ENCODE results near the gene VSNL1. TPM values are rescaled to one million over a fixed set of nuclear protein-coding genes. Genes with fewer than 3 reads are reported as not detected.

Gene VSNL1
- total RNA-seq, 4 donors from 2014 or later = not detected

GRCh38 chr2:17614174-17614930, 73.9 kb downstream of the VSNL1 start:
- no peaks in the 10 kb centered on the region for H3K36me3 ChIP-seq
- no peaks in the 10 kb centered on the region for H3K9me3 ChIP-seq
- no peaks in the 10 kb centered on the region for H3K4me1 ChIP-seq
- no peak for DNase-seq
- no peak overlapping the region for H3K27ac ChIP-seq
- H3K27me3 ChIP-seq = no peaks in the 10 kb centered on the region
- TF ChIP-seq POLR2A (IDR thresholded peaks at IDR 0.05) = no peak
- TF ChIP-seq, protein P1, sequence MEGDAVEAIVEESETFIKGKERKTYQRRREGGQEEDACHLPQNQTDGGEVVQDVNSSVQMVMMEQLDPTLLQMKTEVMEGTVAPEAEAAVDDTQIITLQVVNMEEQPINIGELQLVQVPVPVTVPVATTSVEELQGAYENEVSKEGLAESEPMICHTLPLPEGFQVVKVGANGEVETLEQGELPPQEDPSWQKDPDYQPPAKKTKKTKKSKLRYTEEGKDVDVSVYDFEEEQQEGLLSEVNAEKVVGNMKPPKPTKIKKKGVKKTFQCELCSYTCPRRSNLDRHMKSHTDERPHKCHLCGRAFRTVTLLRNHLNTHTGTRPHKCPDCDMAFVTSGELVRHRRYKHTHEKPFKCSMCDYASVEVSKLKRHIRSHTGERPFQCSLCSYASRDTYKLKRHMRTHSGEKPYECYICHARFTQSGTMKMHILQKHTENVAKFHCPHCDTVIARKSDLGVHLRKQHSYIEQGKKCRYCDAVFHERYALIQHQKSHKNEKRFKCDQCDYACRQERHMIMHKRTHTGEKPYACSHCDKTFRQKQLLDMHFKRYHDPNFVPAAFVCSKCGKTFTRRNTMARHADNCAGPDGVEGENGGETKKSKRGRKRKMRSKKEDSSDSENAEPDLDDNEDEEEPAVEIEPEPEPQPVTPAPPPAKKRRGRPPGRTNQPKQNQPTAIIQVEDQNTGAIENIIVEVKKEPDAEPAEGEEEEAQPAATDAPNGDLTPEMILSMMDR (IDR thresholded peaks at IDR 0.05) = no peak
- no peak overlapping the region for H3K4me3 ChIP-seq

GRCh38 chr2:17615147-17615546, 74.7 kb downstream of the VSNL1 start:
- Histone ChIP-seq H3K4me3 (no peak overlapping the region), H3K27me3 (no peaks in the 10 kb centered on the region), H3K9me3 (no peaks in the 10 kb centered on the region), H3K27ac (no peak overlapping the region), H3K36me3 (no peaks in the 10 kb centered on the region), H3K4me1 (no peaks in the 10 kb centered on the region)
- no peak for DNase-seq
- no peak for TF ChIP-seq POLR2A (IDR thresholded peaks at IDR 0.05)
- TF ChIP-seq, protein P1 (IDR thresholded peaks at IDR 0.05) = no peak

DNA sequence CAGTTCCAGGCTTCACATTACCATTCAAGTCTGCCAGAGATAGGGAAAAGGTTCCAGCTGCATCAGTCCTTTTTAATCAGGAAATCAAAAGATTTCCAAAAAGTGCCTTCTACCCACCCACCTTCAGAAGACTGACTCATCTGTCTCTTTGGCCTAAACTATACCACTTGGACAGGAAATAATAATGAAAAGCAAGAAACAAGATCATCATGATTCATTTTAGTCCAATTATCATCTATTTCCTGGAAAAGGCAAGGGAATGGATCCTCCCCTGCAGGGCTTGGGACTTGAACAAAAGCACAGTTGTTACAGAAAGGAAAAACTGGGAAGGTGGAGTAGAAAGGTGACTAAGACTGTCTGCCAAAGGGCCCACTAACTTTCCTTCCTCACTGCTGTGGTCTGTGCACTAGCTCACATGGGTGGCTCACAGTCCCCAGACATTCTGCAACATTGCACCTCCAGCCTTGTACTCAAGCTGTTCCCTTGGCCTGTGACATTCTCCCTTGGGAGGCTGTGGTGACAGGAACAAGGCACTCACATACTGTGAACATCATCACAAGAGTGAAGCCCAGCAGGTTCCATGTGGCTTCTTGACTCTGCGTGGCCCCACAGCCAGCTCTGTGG, 75.3 kb downstream of the VSNL1 start:
- Histone ChIP-seq H3K4me3 (no peak overlapping the region), H3K27ac (no peak overlapping the region), H3K4me1 (no peaks in the 10 kb centered on the region), H3K36me3 (no peaks in the 10 kb centered on the region), H3K9me3 (no peaks in the 10 kb centered on the region), H3K27me3 (no peaks in the 10 kb centered on the region)
- no peak for TF ChIP-seq POLR2A (IDR thresholded peaks at IDR 0.05)
- no peak for DNase-seq

- H3K4me3 ChIP-seq = no peak overlapping the region
- H3K4me1 ChIP-seq = no peaks in the 10 kb centered on the region
- DNase-seq = no peak
- H3K27me3 ChIP-seq = no peaks in the 10 kb centered on the region
- no peak overlapping the region for H3K27ac ChIP-seq
- TF ChIP-seq, protein P1 (IDR thresholded peaks at IDR 0.05) = no peak
- TF ChIP-seq POLR2A (IDR thresholded peaks at IDR 0.05) = no peak
- H3K36me3 ChIP-seq = no peaks in the 10 kb centered on the region
- no peaks in the 10 kb centered on the region for H3K9me3 ChIP-seq
Observed at GRCh38 chr2:17616405-17616804, 75.9 kb downstream of the VSNL1 start.

DNA sequence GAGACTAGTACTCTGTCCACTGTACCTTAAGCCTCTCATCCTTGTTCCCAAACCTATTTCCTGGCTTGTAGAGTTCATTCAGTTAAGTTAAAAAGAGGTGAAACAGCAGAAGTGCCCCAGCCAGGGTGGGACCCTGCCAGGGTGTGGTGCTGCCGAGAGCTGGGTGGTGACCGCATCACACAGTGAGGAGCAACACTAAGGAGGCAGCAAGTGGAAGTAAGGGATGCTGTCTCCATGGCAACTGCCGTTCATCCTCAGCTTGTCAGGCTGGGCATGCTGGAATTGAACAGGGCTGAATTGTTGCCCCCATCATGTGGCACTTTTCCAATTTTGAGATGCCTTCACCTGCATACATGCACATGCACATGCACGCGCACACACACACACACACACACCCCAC, 77.0 kb downstream of the VSNL1 start:
- no peaks in the 10 kb centered on the region for H3K9me3 ChIP-seq

DNA sequence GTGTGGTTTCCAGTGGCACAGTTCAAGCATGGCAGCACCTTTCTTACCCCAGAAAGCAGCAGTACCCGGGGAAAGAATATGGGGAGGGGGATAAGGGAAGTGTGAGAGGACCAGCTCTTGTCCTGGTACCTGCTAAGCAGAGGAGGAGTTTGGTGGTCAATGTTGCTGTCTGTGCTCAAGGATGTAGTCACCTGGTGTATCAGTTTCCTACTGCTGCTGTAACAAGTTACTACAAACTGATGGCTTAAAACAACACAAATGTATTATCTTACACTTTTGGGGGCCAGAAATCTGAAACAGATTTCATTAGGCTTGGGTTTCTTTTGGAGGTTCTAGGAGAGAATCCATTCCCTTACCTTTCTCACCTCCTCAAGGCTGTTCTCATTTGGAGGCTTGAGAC, 77.5 kb downstream of the VSNL1 start:
- no peak for DNase-seq

More for the DNA sequence above, 77.0 kb downstream of the VSNL1 start:
- Histone ChIP-seq H3K36me3 (no peaks in the 10 kb centered on the region), H3K27ac (no peak overlapping the region), H3K4me1 (no peaks in the 10 kb centered on the region), H3K4me3 (no peak overlapping the region), H3K27me3 (no peaks in the 10 kb centered on the region)
- DNase-seq = no peak
- TF ChIP-seq, protein P1 (IDR thresholded peaks at IDR 0.05) = no peak
- no peak for TF ChIP-seq POLR2A (IDR thresholded peaks at IDR 0.05)

More for the DNA sequence above, 77.5 kb downstream of the VSNL1 start:
- H3K27me3 ChIP-seq = no peaks in the 10 kb centered on the region
- H3K36me3 ChIP-seq = no peaks in the 10 kb centered on the region
- H3K4me1 ChIP-seq = no peaks in the 10 kb centered on the region
- TF ChIP-seq, protein P1 (IDR thresholded peaks at IDR 0.05) = no peak
- no peak for TF ChIP-seq POLR2A (IDR thresholded peaks at IDR 0.05)
- H3K27ac ChIP-seq = no peak overlapping the region
- no peak overlapping the region for H3K4me3 ChIP-seq
- no peaks in the 10 kb centered on the region for H3K9me3 ChIP-seq
